Ureter (tissue), 1 donor: ENCODE data around the gene FOCAD. TPM values are rescaled to one million over a fixed set of nuclear protein-coding genes. Genes with fewer than 3 reads are reported as not detected.
A peak's percentile ranks its signal among the peaks of the same experiment; 100 is the strongest.

Source experiments
- DNase-seq: peaks from one replicate; pipeline ENCODE4 v3.0.0-alpha.2; 2020; ENCODE audit warnings: low spot score
- total RNA-seq: library from RNA; stranded (reverse); gene quantifications from one replicate; pipeline ENCODE4 v1.2.4, GENCODE V29; 2023
- donor health status: DM: yes; HTN: yes; CAD: no.

Gene FOCAD
- total RNA-seq, 1 donor from 2014 or later: 50.2 TPM

GRCh38 chr9:20683351-20684034 lies 566 bp upstream of the FOCAD start:
- DNase-seq: peak; percentile 53

DNA sequence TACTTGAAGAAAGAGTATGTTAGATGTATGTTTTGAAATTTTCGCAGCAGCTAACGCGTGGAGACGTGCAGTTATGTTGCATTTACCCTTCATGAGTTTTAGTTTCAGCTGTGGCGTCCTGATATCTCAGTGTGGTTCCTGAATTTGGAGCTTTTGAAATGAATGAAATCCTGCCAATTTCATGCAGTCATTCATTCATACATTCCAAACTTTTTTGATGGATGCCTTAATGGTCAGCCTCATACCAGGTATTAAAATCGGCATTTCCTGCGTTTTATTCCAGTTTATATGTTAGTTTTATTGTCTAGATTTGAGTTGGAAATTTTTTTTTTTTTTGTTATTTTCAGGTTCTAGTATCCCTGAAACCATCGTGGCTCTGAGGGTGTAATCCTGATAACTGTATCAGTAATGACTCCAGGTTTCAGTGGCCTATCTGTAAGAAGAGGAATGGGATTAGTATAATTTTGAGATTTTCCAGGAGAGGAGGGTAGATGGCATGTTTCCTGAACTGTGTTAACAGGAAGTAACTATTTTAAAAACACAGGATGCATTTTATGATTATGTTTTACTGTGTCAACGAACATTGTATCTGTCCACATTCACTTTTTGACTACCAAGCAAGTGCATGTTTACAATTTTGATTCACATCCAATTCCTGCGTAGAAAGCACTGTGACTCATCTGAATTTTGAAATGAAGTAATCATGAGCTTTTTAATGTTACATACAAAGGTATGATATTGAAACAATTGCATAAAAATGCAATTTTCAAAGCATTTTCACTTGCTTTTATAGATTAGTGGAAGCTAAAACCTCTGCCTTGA lies 1.0 kb downstream of the FOCAD start:
- no peak for DNase-seq

- DNase-seq: no peak
Observed at GRCh38 chr9:20685769-20686168, 1.7 kb downstream of the FOCAD start.

GRCh38 chr9:20689833-20690232 lies 5.8 kb downstream of the FOCAD start:
- no peak for DNase-seq

- no peak for DNase-seq
Observed at GRCh38 chr9:20692554-20692953, 8.5 kb downstream of the FOCAD start.

GRCh38 chr9:20693068-20693467 lies 9.0 kb downstream of the FOCAD start:
- no peak for DNase-seq

DNA sequence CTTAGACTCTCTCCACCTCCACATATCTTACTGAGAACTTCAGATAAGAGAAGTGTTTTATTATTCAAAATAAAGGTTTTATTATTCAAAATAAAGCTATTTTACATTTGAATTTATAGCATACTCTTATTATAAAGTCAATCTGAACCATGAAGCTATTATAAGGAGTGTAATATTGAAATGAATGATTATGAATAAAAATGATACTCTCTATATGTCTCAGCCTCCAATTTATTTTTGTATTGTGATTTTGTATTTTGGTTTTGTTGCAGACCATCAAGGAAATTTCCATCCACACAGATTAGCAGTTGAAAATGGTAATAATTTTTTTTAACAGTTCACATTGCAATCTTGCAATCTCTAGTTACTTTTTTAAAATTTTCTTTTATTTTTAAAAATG lies 10.2 kb downstream of the FOCAD start:
- DNase-seq: no peak

DNA sequence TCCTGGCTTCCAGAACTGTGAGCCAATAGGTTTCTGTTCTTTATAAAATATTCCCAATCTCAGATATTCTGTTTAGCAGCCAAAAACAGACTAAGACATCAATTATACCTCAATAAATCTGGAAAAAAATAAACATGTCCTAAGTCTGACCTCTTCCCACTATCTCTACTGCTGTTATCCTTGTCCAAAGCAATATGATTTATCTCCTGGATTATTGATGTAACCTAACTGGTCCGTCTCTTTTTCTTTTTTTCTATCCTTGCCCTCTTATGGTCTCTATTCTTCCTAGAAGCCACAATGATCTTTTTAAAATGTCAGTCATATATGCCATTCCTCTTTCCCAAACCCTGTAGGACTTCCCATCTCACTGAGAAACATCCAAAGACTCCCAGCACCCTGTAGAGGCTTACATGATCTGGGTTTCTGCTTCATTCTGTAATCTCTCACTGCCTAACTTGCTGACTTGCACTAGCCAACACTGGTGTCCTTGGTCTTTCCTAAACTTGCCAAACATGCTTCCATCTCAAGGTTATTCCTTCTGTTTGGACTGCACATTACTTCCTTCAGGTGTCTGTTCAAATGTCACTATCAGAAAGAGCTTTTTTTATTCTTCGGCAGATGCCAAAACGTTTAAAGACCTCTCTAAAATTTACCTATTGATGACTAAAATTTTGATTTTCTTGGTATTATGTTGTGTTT lies 13.1 kb downstream of the FOCAD start:
- DNase-seq: no peak

DNA sequence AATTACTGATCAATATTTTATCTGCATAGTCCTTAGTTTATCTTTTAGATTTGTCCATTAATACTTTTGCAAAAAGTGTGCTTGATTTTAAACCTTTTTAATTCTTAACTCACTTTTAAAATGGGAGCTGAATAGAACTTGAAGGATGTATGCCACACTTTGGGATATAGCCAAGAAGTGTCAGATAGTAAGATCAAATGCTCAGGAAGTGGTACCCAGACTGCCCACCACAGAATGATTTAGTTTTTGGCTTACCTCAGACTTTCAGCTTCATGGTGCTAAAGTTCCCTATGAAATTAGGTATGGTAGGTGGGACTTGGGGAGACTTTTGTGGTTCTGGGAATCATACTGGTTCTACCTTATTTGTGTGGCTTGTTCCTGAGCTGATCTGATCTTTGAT lies 14.7 kb downstream of the FOCAD start:
- DNase-seq: no peak

DNA sequence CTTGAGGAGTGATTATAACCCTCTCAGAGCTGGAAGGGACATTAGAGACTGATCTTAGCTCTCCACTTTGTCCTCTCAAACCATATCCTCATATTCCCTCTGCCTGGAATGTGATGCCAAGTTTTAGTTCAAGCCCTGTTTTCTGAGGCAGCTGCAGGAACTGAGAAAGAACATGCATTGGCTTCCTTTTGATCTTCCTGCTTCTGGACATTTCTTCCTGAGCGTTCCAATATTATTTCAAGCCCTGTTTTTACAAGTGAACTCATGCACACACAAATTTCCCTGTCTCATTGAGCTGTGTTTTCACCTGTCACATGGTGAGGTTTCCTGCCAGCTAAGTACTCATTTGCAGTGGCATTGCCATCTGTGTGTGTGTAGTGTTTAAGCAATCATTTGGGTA lies 17.0 kb downstream of the FOCAD start:
- no peak for DNase-seq

- no peak for DNase-seq
Observed at GRCh38 chr9:20702570-20702969, 18.5 kb downstream of the FOCAD start.

DNA sequence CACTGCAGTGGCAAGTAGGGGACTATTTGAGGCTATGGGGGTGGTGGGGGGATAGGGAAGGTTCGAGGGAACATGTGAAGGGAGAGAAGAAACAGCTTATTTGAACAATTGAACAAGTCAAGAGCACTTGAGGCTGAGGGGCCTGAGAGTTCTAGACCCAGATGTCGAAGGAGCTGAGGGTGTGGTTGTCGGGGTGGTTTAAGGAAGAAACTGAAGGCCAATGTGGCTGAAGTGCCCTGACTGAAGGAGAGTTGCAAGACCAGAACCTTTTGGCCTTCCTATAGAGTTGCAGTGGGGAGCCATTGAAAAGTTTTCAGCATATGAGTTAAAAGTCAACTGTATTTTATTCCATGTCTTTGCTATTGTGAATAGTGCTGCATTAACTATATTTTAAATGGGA lies 19.1 kb downstream of the FOCAD start:
- no peak for DNase-seq

DNA sequence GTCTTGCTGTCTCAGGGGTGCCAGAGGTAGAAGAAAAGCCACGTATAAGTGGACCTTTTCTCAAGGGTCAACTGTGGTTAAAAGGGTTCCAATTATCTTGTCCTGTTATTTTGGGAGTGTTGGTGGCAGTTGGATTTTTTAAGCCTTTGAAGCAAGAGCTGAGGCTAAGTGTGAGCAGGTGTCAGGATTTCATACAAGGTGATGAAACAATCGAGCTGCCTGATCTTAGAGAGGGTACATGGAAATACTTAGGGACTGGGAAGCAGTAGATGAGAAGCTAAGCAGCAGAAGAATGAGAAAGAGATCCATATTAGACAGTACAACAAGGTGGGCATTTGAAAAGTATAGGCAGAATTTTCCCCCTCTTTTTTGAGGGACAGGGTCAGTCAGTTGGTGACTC lies 23.6 kb downstream of the FOCAD start:
- DNase-seq: no peak

GRCh38 chr9:20713172-20713571 lies 29.1 kb downstream of the FOCAD start:
- no peak for DNase-seq

- DNase-seq: no peak
Observed at GRCh38 chr9:20714442-20715415, 30.7 kb downstream of the FOCAD start.

DNA sequence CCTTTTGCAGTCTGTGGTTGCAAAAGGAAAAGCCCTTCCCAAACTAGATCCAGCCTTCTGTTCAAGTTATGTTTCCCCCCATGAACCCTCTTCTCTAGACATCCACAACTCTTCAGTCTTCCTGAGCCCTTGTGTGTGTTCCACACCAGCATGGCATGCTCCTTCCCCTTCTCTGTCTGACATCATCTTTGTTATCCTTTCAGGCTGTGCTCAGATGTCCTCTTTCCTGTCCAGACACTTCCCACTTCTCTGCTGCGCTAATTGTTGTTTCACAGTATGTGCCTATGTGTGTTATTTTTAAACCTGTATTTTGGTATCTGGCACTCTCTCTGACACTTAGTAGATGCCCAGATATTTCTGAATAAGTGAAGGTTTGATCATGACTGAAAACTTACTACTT lies 38.2 kb downstream of the FOCAD start:
- DNase-seq: no peak

DNA sequence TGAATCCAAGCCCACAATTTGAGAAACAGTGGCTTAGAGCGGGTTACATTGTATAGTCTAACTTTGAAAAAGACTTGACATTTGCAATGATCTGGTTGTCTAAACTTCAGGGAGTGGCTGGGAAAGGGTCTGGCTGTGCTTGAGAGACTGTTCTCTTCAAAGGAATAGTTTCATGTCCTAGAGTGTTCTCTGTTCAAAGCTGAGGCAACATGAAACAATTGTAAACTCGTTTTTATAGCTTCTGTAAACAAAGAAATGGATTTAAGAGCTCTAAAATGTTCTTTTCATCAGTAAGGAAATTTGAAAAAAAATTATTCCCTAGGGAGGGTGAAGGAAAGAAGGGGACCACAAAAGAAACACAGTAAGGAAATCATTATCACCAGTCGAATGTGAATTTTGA lies 41.6 kb downstream of the FOCAD start:
- DNase-seq: no peak

DNA sequence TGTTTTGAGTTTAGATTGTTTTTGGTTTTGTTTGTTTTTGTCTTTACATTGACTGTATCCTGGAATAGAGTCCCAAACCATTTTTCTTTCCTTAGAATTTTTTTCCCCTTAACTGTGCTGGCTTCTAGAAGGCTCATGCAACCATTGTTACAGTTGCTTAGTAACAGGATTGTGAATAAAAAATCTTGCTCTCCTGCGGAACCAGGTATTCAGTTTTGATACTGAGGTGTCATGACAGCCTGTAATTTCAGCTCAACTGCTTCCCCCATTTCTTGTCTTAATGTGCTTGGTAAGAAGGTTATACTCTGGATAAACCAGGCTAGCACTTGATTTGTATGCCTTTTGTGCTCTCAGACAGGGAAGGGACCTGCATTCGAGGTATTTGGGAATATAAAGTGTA lies 42.1 kb downstream of the FOCAD start:
- no peak for DNase-seq

DNA sequence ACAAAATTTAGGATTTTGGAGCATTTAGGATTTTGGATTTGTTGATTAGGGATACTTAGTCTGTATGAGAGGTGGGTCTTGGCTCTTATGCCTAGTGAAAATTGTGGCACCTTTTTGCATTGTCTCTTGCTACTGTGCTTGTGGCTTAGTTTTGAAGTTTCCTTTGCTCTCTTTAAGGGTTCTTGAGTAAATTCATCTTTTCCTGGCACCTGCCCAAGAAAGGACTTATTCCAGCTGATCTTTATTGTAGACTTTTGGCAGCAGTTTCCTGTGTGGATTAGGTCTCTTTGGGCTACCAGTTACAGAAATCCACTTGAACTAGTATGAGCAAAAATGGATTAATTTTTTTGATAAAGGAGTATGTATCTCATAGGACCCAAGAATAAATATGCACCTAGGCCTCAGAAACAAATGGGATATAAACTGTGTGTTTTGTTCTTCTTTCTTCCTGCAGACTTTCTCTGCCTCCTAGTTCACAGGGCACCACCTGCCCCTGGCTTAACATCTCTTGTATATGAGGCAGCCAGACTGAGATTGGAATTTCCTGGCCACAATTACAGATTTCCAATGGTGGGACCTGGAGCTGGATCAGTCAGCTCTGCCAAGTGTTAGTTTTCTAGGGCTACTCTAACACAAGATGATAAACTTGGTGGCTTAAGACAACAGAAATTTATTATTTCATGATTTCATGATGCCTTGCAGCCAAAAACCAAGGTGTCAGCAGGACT lies 44.6 kb downstream of the FOCAD start:
- DNase-seq: no peak

- no peak for DNase-seq
Observed at GRCh38 chr9:20729523-20729922, 45.5 kb downstream of the FOCAD start.

GRCh38 chr9:20732118-20732517 lies 48.1 kb downstream of the FOCAD start:
- no peak for DNase-seq
